Activated CD8-positive, alpha-beta memory T cell treated with anti-CD3 and anti-CD28 coated beads, Interleukin-2, amount 50 U/mL, for 4 hours (primary cell): ENCODE results near the gene TMEM161A.
"Not testable (repeated sequence)": the region's sequence is repeated elsewhere in the genome, so short reads cannot be mapped to it uniquely, and the experiment has no call there.

Experiments used
- DNase-seq: peaks from one replicate; pipeline ENCODE4 v3.0.0-alpha.2; 2020

TMEM161A gene

GRCh38 chr19:19120308-19121231, 17.7 kb downstream of the TMEM161A start:
- no peak for DNase-seq

GRCh38 chr19:19119325-19120237, 18.7 kb downstream of the TMEM161A start:
- DNase-seq = no peak

- DNase-seq = peak; percentile 51
Observed at GRCh38 chr19:19115954-19116353, 22.3 kb downstream of the TMEM161A start.

- DNase-seq = no peak
Observed at GRCh38 chr19:19113040-19113626, 25.1 kb downstream of the TMEM161A start.

- DNase-seq = no peak
Observed at GRCh38 chr19:19111967-19112580, 26.2 kb downstream of the TMEM161A start.

- no peak for DNase-seq
Observed at GRCh38 chr19:19111136-19111835, 27.0 kb downstream of the TMEM161A start.

GRCh38 chr19:19110410-19111135, 27.7 kb downstream of the TMEM161A start:
- no peak for DNase-seq

- no peak for DNase-seq
Observed at GRCh38 chr19:19109601-19110000, 28.7 kb downstream of the TMEM161A start.

GRCh38 chr19:19107654-19108053, 30.6 kb downstream of the TMEM161A start:
- no peak for DNase-seq

- DNase-seq = not testable (repeated sequence)
Observed at GRCh38 chr19:19106938-19107337, 31.3 kb downstream of the TMEM161A start.

- no peak for DNase-seq
Observed at GRCh38 chr19:19106056-19106551, 32.2 kb downstream of the TMEM161A start.

- DNase-seq = no peak
Observed at GRCh38 chr19:19105365-19106055, 32.8 kb downstream of the TMEM161A start.

- DNase-seq = no peak
Observed at GRCh38 chr19:19103167-19103566, 35.1 kb downstream of the TMEM161A start.

GRCh38 chr19:19102566-19102965, 35.7 kb downstream of the TMEM161A start:
- not testable (repeated sequence) for DNase-seq

GRCh38 chr19:19101540-19101939, 36.7 kb downstream of the TMEM161A start:
- DNase-seq = no peak

- DNase-seq = no peak
Observed at GRCh38 chr19:19098703-19099632, 39.3 kb downstream of the TMEM161A start.

- DNase-seq = no peak
Observed at GRCh38 chr19:19098084-19098702, 40.1 kb downstream of the TMEM161A start.
